Uterus (tissue), 4 donors: ENCODE results near the gene RBBP9. TPM values are rescaled to one million over a fixed set of nuclear protein-coding genes. Genes with fewer than 3 reads are reported as not detected.

Source experiments
- DNase-seq, 2 donors: peaks; one replicate each; pipeline ENCODE4 v3.0.0-alpha.2; 2019 to 2020
- H3K27ac ChIP-seq, 2 donors: fragments of 200-600 bp; sonication (generic); 1 replicate in 1 of 2; 2 replicates in 1 of 2; pipeline ENCODE4 v1.5.1; 2016 to 2018
- H3K27me3 ChIP-seq, 2 donors: fragments of 200-600 bp; sonication (generic); one replicate each; pipeline ENCODE4 v1.5.1; 2018 to 2019; ENCODE audit warnings: control low read depth in 1 of 2
- H3K36me3 ChIP-seq, 2 donors: fragments of 200-600 bp; sonication (generic); one replicate each; pipeline ENCODE4 v1.5.1; 2019; ENCODE audit warnings: control low read depth in 1 of 2
- H3K4me1 ChIP-seq, 2 donors: fragments of 200-600 bp; sonication (generic); one replicate each; pipeline ENCODE4 v1.5.1; 2018 to 2019; ENCODE audit warnings: control low read depth in 1 of 2
- H3K4me3 ChIP-seq, 2 donors: fragments of 200-600 bp; sonication (generic); 1 replicate in 1 of 2; 2 replicates in 1 of 2; pipeline ENCODE4 v1.5.1; 2018 to 2019; ENCODE audit warnings: mild to moderate bottlenecking in 1 of 2
- H3K9me3 ChIP-seq, 2 donors: fragments of 200-600 bp; sonication (generic); one replicate each; pipeline ENCODE4 v1.5.1; 2019; ENCODE audit warnings: control low read depth in 1 of 2
- POLR2A ChIP-seq, 2 donors: fragments of 450-650 bp; IDR thresholded peaks; one replicate each; pipeline ENCODE4 v1.6.1; 2016; ENCODE audit warnings: antibody characterized with exemption in 2 of 2, mild to moderate bottlenecking in 1 of 2, moderate library complexity in 1 of 2
- intact Hi-C: fragments of 100-400 bp; cut with DNase I; formaldehyde crosslinking; loops from one replicate; pipeline ENCODE4 v1.15.1; 2023; ENCODE audit warnings: low total_unique reads
- total RNA-seq, 4 donors: library from RNA; depleted of rRNA in 3 of 4; stranded (reverse); fragments of >200 nt in 3 of 4; gene quantifications; one replicate each; pipeline versions ENCODE4 v1.1.0 to v1.2.4, GENCODE V29; 2014 to 2023
- TF ChIP-seq, protein P1 (sequence below), 4 experiments: fragments of 200-600 bp in 2 of 4; fragments of 450-650 bp in 2 of 4; sonication (generic) in 2 of 4; IDR thresholded peaks; one replicate each; pipeline ENCODE4 v1.5.1; 2016 to 2019; ENCODE audit warnings: antibody characterized with exemption in 4 of 4, mild to moderate bottlenecking in 2 of 4, moderate library complexity in 1 of 4
- donor health status: DM: yes; HTN: yes; CAD: no.

The RBBP9 gene
- total RNA-seq, 4 donors from 2014 or later: 12.5 to 128 (median 40.7) TPM

DNA sequence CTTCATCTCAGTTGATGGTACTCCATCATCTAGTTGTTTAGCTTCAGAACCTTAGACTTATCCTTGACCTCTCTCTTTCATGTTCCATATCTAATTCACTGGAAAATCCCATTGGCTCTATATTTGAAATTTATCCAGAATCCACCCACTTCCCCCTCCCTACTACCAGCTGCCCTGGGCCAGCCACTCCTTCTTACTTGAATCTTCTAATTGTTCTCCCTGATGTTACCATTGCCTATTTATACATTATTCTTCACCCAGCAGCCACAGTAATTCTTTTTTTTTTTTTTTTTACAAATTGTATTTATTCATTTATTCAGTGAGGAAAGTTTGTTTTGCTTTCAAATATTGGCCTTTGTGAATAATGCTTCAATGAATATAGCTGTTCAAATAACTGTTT, 18.9 kb upstream of the RBBP9 start:
- no peaks in the 10 kb centered on the region for H3K36me3 ChIP-seq
- intact Hi-C loops: no loop called here
- H3K27me3 ChIP-seq: no peaks in the 10 kb centered on the region
- H3K4me1 ChIP-seq: no peaks in the 10 kb centered on the region
- no peak overlapping the region for H3K27ac ChIP-seq
- no peak for TF ChIP-seq POLR2A (IDR thresholded peaks at IDR 0.05)
- TF ChIP-seq, protein P1, sequence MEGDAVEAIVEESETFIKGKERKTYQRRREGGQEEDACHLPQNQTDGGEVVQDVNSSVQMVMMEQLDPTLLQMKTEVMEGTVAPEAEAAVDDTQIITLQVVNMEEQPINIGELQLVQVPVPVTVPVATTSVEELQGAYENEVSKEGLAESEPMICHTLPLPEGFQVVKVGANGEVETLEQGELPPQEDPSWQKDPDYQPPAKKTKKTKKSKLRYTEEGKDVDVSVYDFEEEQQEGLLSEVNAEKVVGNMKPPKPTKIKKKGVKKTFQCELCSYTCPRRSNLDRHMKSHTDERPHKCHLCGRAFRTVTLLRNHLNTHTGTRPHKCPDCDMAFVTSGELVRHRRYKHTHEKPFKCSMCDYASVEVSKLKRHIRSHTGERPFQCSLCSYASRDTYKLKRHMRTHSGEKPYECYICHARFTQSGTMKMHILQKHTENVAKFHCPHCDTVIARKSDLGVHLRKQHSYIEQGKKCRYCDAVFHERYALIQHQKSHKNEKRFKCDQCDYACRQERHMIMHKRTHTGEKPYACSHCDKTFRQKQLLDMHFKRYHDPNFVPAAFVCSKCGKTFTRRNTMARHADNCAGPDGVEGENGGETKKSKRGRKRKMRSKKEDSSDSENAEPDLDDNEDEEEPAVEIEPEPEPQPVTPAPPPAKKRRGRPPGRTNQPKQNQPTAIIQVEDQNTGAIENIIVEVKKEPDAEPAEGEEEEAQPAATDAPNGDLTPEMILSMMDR (IDR thresholded peaks at IDR 0.05): no peak
- H3K4me3 ChIP-seq: no peak overlapping the region
- H3K9me3 ChIP-seq: no peaks in the 10 kb centered on the region
- no peak for DNase-seq

DNA sequence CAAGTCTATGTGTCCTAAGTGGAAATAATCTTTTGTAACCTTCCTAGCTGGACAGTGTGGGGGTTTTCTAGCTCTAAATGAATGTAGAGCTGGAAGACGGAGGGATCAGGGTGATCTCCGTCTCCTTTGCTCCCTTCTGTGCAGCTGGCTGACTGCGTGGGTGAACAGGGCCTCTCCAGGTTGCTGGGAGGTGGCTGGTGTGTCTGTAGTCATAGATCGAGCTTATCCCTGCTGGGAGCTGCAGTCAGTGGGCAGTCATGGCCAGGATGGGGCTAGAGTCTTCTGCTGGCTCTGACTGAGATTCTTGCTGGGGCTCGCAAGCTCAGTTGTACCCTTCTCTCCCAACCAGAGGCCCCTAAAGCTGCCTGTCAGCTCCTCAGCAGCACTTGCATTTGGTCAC, 17.1 kb upstream of the RBBP9 start:
- no peaks in the 10 kb centered on the region for H3K4me1 ChIP-seq
- no peak overlapping the region for H3K27ac ChIP-seq
- no peaks in the 10 kb centered on the region for H3K9me3 ChIP-seq
- no peak overlapping the region for H3K4me3 ChIP-seq
- no peaks in the 10 kb centered on the region for H3K27me3 ChIP-seq
- no peak for DNase-seq
- TF ChIP-seq, protein P1 (IDR thresholded peaks at IDR 0.05): no peak
- no peak for TF ChIP-seq POLR2A (IDR thresholded peaks at IDR 0.05)
- intact Hi-C loops: no loop called here
- no peaks in the 10 kb centered on the region for H3K36me3 ChIP-seq

DNA sequence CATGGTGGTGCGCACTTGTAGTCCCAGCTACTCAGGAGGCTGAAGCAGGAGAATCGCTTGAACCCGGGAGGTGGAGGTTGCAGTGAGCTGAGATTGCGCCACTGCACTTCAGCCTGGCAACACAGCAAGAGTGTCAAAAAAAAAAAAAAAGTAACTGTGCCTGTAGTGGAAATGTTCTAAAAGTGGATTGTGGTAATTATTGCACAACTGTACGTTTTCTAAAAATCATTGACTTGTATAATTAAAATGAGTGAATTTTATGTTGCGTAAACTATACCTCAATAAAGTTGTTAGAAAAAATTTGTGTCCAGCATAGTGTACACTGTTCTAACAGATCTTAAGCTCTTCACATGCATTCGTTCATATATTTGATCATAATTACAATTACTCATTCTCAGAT, 16.2 kb upstream of the RBBP9 start:
- intact Hi-C loops: no loop called here
- no peaks in the 10 kb centered on the region for H3K36me3 ChIP-seq
- DNase-seq: no peak
- H3K27me3 ChIP-seq: no peaks in the 10 kb centered on the region
- TF ChIP-seq, protein P1 (IDR thresholded peaks at IDR 0.05): no peak
- TF ChIP-seq POLR2A (IDR thresholded peaks at IDR 0.05): no peak
- no peak overlapping the region for H3K27ac ChIP-seq
- H3K4me1 ChIP-seq: no peaks in the 10 kb centered on the region
- H3K4me3 ChIP-seq: no peak overlapping the region
- H3K9me3 ChIP-seq: no peaks in the 10 kb centered on the region

DNA sequence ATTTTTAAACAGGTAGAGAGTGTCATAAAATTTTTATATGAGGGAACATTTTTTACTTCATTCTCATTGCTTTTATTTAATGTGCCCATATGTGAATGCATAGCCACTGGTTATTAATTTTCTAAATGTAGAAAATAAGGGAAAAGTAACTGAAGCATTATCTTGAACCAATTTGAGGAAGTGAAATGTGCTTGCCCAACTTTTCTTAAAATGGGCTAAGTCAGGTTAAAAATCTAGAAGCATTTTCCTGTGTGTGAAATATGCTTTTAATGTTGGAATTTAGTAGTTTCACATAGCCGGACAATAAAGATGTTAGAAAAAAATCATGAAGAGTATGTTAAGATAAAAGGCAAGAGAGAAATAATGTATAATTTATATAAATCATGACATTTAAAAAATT, 14.5 kb upstream of the RBBP9 start:
- no peak for DNase-seq
- no peaks in the 10 kb centered on the region for H3K27me3 ChIP-seq
- intact Hi-C loops: no loop called here
- TF ChIP-seq, protein P1 (IDR thresholded peaks at IDR 0.05): no peak
- no peak for TF ChIP-seq POLR2A (IDR thresholded peaks at IDR 0.05)
- H3K4me1 ChIP-seq: no peaks in the 10 kb centered on the region
- no peak overlapping the region for H3K4me3 ChIP-seq
- H3K27ac ChIP-seq: no peak overlapping the region
- H3K9me3 ChIP-seq: no peaks in the 10 kb centered on the region
- H3K36me3 ChIP-seq: no peaks in the 10 kb centered on the region

DNA sequence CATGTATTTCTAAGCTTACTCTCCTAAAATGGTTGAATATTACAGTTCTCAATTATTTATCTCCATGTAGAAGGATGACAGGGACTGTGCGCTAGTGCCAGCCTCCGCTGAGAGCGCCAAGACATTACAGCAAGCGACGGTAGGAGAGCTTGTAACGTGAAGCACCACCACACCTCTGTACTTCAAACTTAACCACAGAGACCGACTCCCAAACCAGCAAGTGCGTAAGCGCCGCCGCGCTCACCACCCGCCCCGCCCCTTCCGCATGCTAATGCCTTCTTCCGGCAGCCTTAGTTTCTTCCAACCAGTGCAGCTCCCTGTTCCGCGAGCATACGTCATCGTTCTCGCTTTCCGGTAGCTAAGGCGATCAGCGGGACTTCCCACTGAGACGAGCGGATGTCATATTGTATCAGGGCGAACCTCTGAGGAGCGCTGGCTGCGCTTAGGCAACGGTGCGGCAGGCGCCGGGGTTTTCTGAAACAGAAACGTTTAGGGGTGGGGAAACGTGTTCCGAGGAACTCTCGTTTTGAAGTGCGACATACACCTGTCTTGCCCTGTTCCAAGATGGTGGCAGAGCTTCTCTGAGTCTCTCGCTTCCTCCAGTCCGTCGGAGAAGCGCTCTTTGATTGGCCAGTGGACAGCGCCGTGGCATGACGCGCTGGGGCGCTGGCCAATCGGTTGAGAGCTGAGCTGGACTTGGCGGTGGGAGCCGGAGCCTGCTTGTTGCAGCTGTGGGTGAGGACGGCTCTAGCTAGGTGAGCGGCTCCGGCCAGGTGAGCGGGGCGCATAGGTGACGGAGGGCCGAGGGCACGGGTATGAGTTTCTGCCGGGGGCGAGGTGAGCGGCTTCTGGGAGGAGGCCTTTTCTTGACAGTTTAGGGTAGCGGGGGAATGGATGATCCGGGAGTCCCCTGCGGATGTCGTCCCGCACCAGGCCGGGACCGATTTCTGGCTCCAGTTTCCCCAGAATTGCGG, 10.5 kb upstream of the RBBP9 start, which contains the start of gene SEC23B:
Gene SEC23B (plus strand): TSS at position 723 of the 974 bp plus-strand sequence. CDS start 2,896 bp downstream, outside the sequence.
- intact Hi-C loops: no loop called here
- H3K36me3 ChIP-seq: no peaks in the 10 kb centered on the region
- H3K27me3 ChIP-seq: no peaks in the 10 kb centered on the region
- TF ChIP-seq, protein P1 (IDR thresholded peaks at IDR 0.05): no peak
- peak; percentile 68 to 81 for TF ChIP-seq POLR2A (IDR thresholded peaks at IDR 0.05)
- H3K9me3 ChIP-seq: no peaks in the 10 kb centered on the region
- no peaks in the 10 kb centered on the region for H3K4me1 ChIP-seq
- peak; percentile 94 to 97 for DNase-seq
- H3K4me3 ChIP-seq: peak within 1 kb of the TSS; percentile 60 to 92
- peak within 1 kb of the TSS; percentile 97 for H3K27ac ChIP-seq
